GM18507 (cell line): ENCODE results near the gene CYP1B1.
A peak's percentile ranks its signal among the peaks of the same experiment; 100 is the strongest.
"Not testable (repeated sequence)": the region's sequence is repeated elsewhere in the genome, so short reads cannot be mapped to it uniquely, and the experiment has no call there.

Experiments
- DNase-seq: peaks from one replicate; pipeline ENCODE4 v3.0.0; 2011; ENCODE audit warnings: low read depth; ENCODE audit not compliant: insufficient read length; ENCODE audit errors: extremely low spot score
- FAIRE-seq: peaks from 2 replicates; lab custom pipeline; 2011; peaks lifted over from hg19 to GRCh38; lab: Jason Lieb, UNC

Gene CYP1B1

GRCh38 chr2:38075507-38076151 is at the start of gene CYP1B1:
Gene CYP1B1, minus strand, starts transcription at chr2:38076151. Its CDS starts 763 bp downstream, at chr2:38075388.
- FAIRE-seq = no peak

GRCh38 chr2:38125007-38125406 is 49.1 kb upstream of the CYP1B1 start:
- FAIRE-seq = no peak
- no peak for DNase-seq

More at GRCh38 chr2:38075507-38076151, at the start of gene CYP1B1:
- DNase-seq = no peak

GRCh38 chr2:38123911-38124310 is 48.0 kb upstream of the CYP1B1 start:
- DNase-seq (no peak), FAIRE-seq (no peak)

GRCh38 chr2:38122344-38122743 is 46.4 kb upstream of the CYP1B1 start:
- no peak for DNase-seq
- no peak for FAIRE-seq

- DNase-seq (no peak), FAIRE-seq (no peak)
These were observed 45.5 kb upstream of the CYP1B1 start for GRCh38 chr2:38121481-38121880.

GRCh38 chr2:38120829-38121228 is 44.9 kb upstream of the CYP1B1 start:
- DNase-seq = no peak
- FAIRE-seq = no peak

- no peak for FAIRE-seq
- DNase-seq = no peak
These were observed 44.3 kb upstream of the CYP1B1 start for GRCh38 chr2:38120264-38120592.

- DNase-seq (no peak), FAIRE-seq (no peak)
These were observed 40.8 kb upstream of the CYP1B1 start for GRCh38 chr2:38116762-38117161.

GRCh38 chr2:38115216-38116032 is 39.5 kb upstream of the CYP1B1 start:
- DNase-seq = no peak
- peak; percentile 76 for FAIRE-seq

GRCh38 chr2:38113981-38114708 is 38.2 kb upstream of the CYP1B1 start:
- FAIRE-seq = no peak
- DNase-seq = no peak

GRCh38 chr2:38113051-38113450 is 37.1 kb upstream of the CYP1B1 start:
- FAIRE-seq = no peak
- no peak for DNase-seq

GRCh38 chr2:38111350-38111749 is 35.4 kb upstream of the CYP1B1 start:
- not testable (repeated sequence) for FAIRE-seq, DNase-seq

- no peak for DNase-seq
- peak; percentile 59 for FAIRE-seq
These were observed 33.8 kb upstream of the CYP1B1 start for GRCh38 chr2:38109732-38110181.

- FAIRE-seq (peak; percentile 54), DNase-seq (no peak)
These were observed 33.2 kb upstream of the CYP1B1 start for GRCh38 chr2:38108907-38109731.

- no peak for FAIRE-seq
- no peak for DNase-seq
These were observed 31.9 kb upstream of the CYP1B1 start for GRCh38 chr2:38107738-38108410.

GRCh38 chr2:38106405-38107094 is 30.6 kb upstream of the CYP1B1 start:
- no peak for DNase-seq
- peak; percentile 69 for FAIRE-seq

- FAIRE-seq = no peak
- DNase-seq = no peak
These were observed 30.0 kb upstream of the CYP1B1 start for GRCh38 chr2:38105922-38106321.

- DNase-seq (no peak), FAIRE-seq (no peak)
These were observed 28.6 kb upstream of the CYP1B1 start for GRCh38 chr2:38104598-38104997.
